ENCODE data around the gene MINAR2. TPM values are rescaled to one million over a fixed set of nuclear protein-coding genes. Genes with fewer than 3 reads are reported as not detected.

The MINAR2 gene
- polyA plus RNA-seq, 1 experiment = not detected

- Histone ChIP-seq H3K4me3 (ENCODE audit: low read depth, low read length) (no peak overlapping the region), H3K27me3 (ENCODE audit: control insufficient read depth, insufficient read depth, low read length) (no peaks in the 10 kb centered on the region), H3K36me3 (ENCODE audit: control insufficient read depth, insufficient read depth, low read length) (no peaks in the 10 kb centered on the region)
- DNase-seq (ENCODE audit: low read depth) = no peak
- ChIA-PET CTCF (interaction anchor here (0.6 to 4.4 kb wide), 5 partner anchors 8 to 102 kb away, joined by 3 to 43 read pairs (median 4); no protein-coding TSS in a partner anchor), POLR2A (no interaction called here)
- TF ChIP-seq CTCF (IDR thresholded peaks at IDR 0.05; ENCODE audit: insufficient read depth, low read depth, low read length) = no peak
These were observed 18.9 kb downstream of the MINAR2 start for GRCh38 chr5:129766798-129767197.

- Histone ChIP-seq H3K36me3 (ENCODE audit: control insufficient read depth, insufficient read depth, low read length) (no peaks in the 10 kb centered on the region), H3K27me3 (ENCODE audit: control insufficient read depth, insufficient read depth, low read length) (no peaks in the 10 kb centered on the region), H3K4me3 (ENCODE audit: low read depth, low read length) (no peak overlapping the region)
- peak; percentile 91 for TF ChIP-seq CTCF (IDR thresholded peaks at IDR 0.05; ENCODE audit: insufficient read depth, low read depth, low read length)
- no peak for DNase-seq (ENCODE audit: low read depth)
- ChIA-PET CTCF (interaction anchor here (0.7 to 4.4 kb wide), 18 partner anchors 10 to 367 kb away, joined by 3 to 43 read pairs (median 3); no protein-coding TSS in a partner anchor), POLR2A (no interaction called here)
These were observed 20.1 kb downstream of the MINAR2 start for GRCh38 chr5:129767927-129768380.

- TF ChIP-seq CTCF (IDR thresholded peaks at IDR 0.05; ENCODE audit: insufficient read depth, low read depth, low read length) = no peak
- ChIA-PET POLR2A (no interaction called here), CTCF (interaction anchor here (0.7 to 4.4 kb wide), 18 partner anchors 9 to 368 kb away, joined by 3 to 43 read pairs (median 3); no protein-coding TSS in a partner anchor)
- no peak for DNase-seq (ENCODE audit: low read depth)
- Histone ChIP-seq H3K4me3 (ENCODE audit: low read depth, low read length) (no peak overlapping the region), H3K36me3 (ENCODE audit: control insufficient read depth, insufficient read depth, low read length) (no peaks in the 10 kb centered on the region), H3K27me3 (ENCODE audit: control insufficient read depth, insufficient read depth, low read length) (no peaks in the 10 kb centered on the region)
These were observed 20.8 kb downstream of the MINAR2 start for GRCh38 chr5:129768735-129769134.

- no peak for DNase-seq (ENCODE audit: low read depth)
- POLR2A ChIA-PET = no interaction called here
- Histone ChIP-seq H3K36me3 (ENCODE audit: control insufficient read depth, insufficient read depth, low read length) (no peaks in the 10 kb centered on the region), H3K27me3 (ENCODE audit: control insufficient read depth, insufficient read depth, low read length) (no peaks in the 10 kb centered on the region), H3K4me3 (ENCODE audit: low read depth, low read length) (no peak overlapping the region)
- CTCF ChIA-PET = interaction anchor here (1.0 to 3.6 kb wide), 11 partner anchors 10 to 372 kb away, joined by 3 to 31 read pairs (median 6); no protein-coding TSS in a partner anchor
- no peak for TF ChIP-seq CTCF (IDR thresholded peaks at IDR 0.05; ENCODE audit: insufficient read depth, low read depth, low read length)
These were observed 22.3 kb downstream of the MINAR2 start for GRCh38 chr5:129770024-129770820.

- POLR2A ChIA-PET = no interaction called here
- DNase-seq (ENCODE audit: low read depth) = no peak
- Histone ChIP-seq H3K27me3 (ENCODE audit: control insufficient read depth, insufficient read depth, low read length) (no peaks in the 10 kb centered on the region), H3K36me3 (ENCODE audit: control insufficient read depth, insufficient read depth, low read length) (no peaks in the 10 kb centered on the region), H3K4me3 (ENCODE audit: low read depth, low read length) (no peak overlapping the region)
- CTCF ChIA-PET = interaction anchor here (0.6 to 3.6 kb wide), 25 partner anchors 8 to 1337 kb away, joined by 3 to 31 read pairs (median 4); no protein-coding TSS in a partner anchor
- TF ChIP-seq CTCF (IDR thresholded peaks at IDR 0.05; ENCODE audit: insufficient read depth, low read depth, low read length) = peak; percentile 84
These were observed 23.4 kb downstream of the MINAR2 start for GRCh38 chr5:129771058-129771838.
